Keratinocyte (primary cell): Measurements from ENCODE around the gene HYDIN.

Experiments used
- EZH2 ChIP-seq: IDR thresholded peaks from one replicate; pipeline ENCODE4 v1.6.1; 2012; ENCODE audit warnings: inconsistent platforms, mild to moderate bottlenecking, low read length, moderate library complexity
- TF ChIP-seq, protein P1 (sequence below), 3 experiments: IDR thresholded peaks in 1 of 3; conservative IDR thresholded peaks in 1 of 3; optimal IDR thresholded peaks in 1 of 3; 2 replicates in 2 of 3; 3 replicates in 1 of 3; pipeline versions ENCODE3 to v1.5.1; 2011; ENCODE audit warnings: low read length in 3 of 3, mild to moderate bottlenecking in 3 of 3, moderate library complexity in 2 of 3, control low read depth in 1 of 3, inconsistent platforms in 1 of 3; ENCODE audit not compliant: insufficient read depth in 2 of 3; ENCODE audit errors: extremely low read depth in 1 of 3

DNA sequence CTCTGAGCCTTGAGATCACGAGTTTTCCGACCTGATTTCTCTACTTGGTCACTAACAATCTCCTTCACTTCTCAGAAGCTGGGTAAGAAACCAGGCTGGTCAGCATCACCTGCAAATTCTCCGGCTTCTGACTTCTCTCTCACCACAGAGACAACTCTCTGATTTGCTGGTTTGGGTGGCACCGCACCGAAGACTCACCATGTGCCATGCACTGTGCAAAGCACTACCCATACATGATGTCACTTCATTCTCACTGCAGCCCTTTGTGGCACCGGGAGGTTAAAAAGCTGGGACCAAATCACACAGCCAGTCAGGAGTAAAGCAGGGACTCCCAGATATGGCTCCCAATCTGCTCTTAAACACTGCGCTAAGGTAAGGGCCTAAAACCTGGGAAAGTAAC, 430.2 kb downstream of the HYDIN start:
- TF ChIP-seq, protein P1, sequence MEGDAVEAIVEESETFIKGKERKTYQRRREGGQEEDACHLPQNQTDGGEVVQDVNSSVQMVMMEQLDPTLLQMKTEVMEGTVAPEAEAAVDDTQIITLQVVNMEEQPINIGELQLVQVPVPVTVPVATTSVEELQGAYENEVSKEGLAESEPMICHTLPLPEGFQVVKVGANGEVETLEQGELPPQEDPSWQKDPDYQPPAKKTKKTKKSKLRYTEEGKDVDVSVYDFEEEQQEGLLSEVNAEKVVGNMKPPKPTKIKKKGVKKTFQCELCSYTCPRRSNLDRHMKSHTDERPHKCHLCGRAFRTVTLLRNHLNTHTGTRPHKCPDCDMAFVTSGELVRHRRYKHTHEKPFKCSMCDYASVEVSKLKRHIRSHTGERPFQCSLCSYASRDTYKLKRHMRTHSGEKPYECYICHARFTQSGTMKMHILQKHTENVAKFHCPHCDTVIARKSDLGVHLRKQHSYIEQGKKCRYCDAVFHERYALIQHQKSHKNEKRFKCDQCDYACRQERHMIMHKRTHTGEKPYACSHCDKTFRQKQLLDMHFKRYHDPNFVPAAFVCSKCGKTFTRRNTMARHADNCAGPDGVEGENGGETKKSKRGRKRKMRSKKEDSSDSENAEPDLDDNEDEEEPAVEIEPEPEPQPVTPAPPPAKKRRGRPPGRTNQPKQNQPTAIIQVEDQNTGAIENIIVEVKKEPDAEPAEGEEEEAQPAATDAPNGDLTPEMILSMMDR (optimal IDR thresholded peaks at IDR 0.05 in 1 of 3, IDR thresholded peaks at IDR 0.05 in 1 of 3, conservative IDR thresholded peaks at IDR 0.05 in 1 of 3; ENCODE audit: extremely low read depth in 1 of 3, insufficient read depth in 2 of 3, low read length in 3 of 3) = no peak
- no peak for TF ChIP-seq EZH2
